Esophagus squamous epithelium (tissue), 4 donors: ENCODE measurements around the gene LPAR6.

ENCODE experiments used
- CTCF ChIP-seq, 6 experiments: fragments of 450-650 bp in 4 of 6; fragments of 200-600 bp in 2 of 6; sonication (generic) in 2 of 6; IDR thresholded peaks; one replicate each; pipeline ENCODE4 v1.5.1; 2016 to 2019; ENCODE audit warnings: antibody characterized with exemption in 6 of 6, mild to moderate bottlenecking in 4 of 6, moderate library complexity in 4 of 6
- POLR2A ChIP-seq, 4 donors: fragments of 450-650 bp; IDR thresholded peaks; one replicate each; pipeline ENCODE4 v1.6.1; 2017; ENCODE audit warnings: antibody characterized with exemption in 4 of 4, mild to moderate bottlenecking in 4 of 4, moderate library complexity in 3 of 4

- TF ChIP-seq CTCF (IDR thresholded peaks at IDR 0.05) = no peak
- no peak for TF ChIP-seq POLR2A (IDR thresholded peaks at IDR 0.05)
These were observed 33.6 kb upstream of the LPAR6 start for GRCh38 chr13:48446464-48446863.
